Activated T-helper 1 cell treated with anti-CD3 and anti-CD28 coated beads, Interleukin-2, amount 50 U/mL, for 16 hours (primary cell): ENCODE results near the gene CEMIP2.
"Not testable (repeated sequence)": the region's sequence is repeated elsewhere in the genome, so short reads cannot be mapped to it uniquely, and the experiment has no call there.

ENCODE experiments used
- DNase-seq, 2 donors: peaks; one replicate each; pipeline ENCODE4 v3.0.0-alpha.2; 2020; ENCODE audit warnings: low read depth in 1 of 2, low spot score in 1 of 2

Gene CEMIP2

GRCh38 chr9:71768388-71769174 lies at the start of gene CEMIP2:
Gene CEMIP2 (minus strand): TSS chr9:71768513. CDS start chr9:71750373, 18,140 bp downstream.
- peak; percentile 74 to 83 for DNase-seq

GRCh38 chr9:71816916-71817451 lies 48.7 kb upstream of the CEMIP2 start:
- DNase-seq = no peak

- no peak for DNase-seq
Observed at GRCh38 chr9:71814815-71815214, 46.5 kb upstream of the CEMIP2 start.

- no peak for DNase-seq
Observed at GRCh38 chr9:71814226-71814625, 45.9 kb upstream of the CEMIP2 start.

GRCh38 chr9:71812385-71812784 lies 44.1 kb upstream of the CEMIP2 start:
- DNase-seq = no peak

- DNase-seq = no peak
Observed at GRCh38 chr9:71808068-71808467, 39.8 kb upstream of the CEMIP2 start.

GRCh38 chr9:71806901-71807307 lies 38.6 kb upstream of the CEMIP2 start:
- DNase-seq = peak in 1 of 2 donors; percentile 22

- not testable (repeated sequence) for DNase-seq
Observed at GRCh38 chr9:71805096-71805495, 36.8 kb upstream of the CEMIP2 start.

- no peak for DNase-seq
Observed at GRCh38 chr9:71801826-71802225, 33.5 kb upstream of the CEMIP2 start.

- DNase-seq = no peak
Observed at GRCh38 chr9:71797266-71797665, 29.0 kb upstream of the CEMIP2 start.

GRCh38 chr9:71796100-71796767 lies 27.9 kb upstream of the CEMIP2 start:
- no peak for DNase-seq

- DNase-seq = no peak
Observed at GRCh38 chr9:71795097-71795813, 26.9 kb upstream of the CEMIP2 start.

- DNase-seq = no peak
Observed at GRCh38 chr9:71793386-71794105, 25.2 kb upstream of the CEMIP2 start.

GRCh38 chr9:71791875-71792274 lies 23.6 kb upstream of the CEMIP2 start:
- no peak for DNase-seq

- DNase-seq = no peak
Observed at GRCh38 chr9:71790296-71790695, 22.0 kb upstream of the CEMIP2 start.

GRCh38 chr9:71783120-71783523 lies 14.8 kb upstream of the CEMIP2 start:
- DNase-seq = peak; percentile 58 to 74

GRCh38 chr9:71781391-71781790 lies 13.1 kb upstream of the CEMIP2 start:
- no peak for DNase-seq

- DNase-seq = no peak
Observed at GRCh38 chr9:71780953-71781352, 12.6 kb upstream of the CEMIP2 start.

- no peak for DNase-seq
Observed at GRCh38 chr9:71778085-71778484, 9.8 kb upstream of the CEMIP2 start.

GRCh38 chr9:71774920-71775319 lies 6.6 kb upstream of the CEMIP2 start:
- DNase-seq = no peak

- DNase-seq = no peak
Observed at GRCh38 chr9:71772726-71773125, 4.4 kb upstream of the CEMIP2 start.
